Osteoblast (primary cell): ENCODE measurements around the gene NOS1. TPM values are rescaled to one million over a fixed set of nuclear protein-coding genes. Genes with fewer than 3 reads are reported as not detected.
A peak's percentile ranks its signal among the peaks of the same experiment; 100 is the strongest.

Experiments used
- DNase-seq: peaks from one replicate; pipeline ENCODE4 v3.0.0; 2011; ENCODE audit warnings: low spot score, mixed read lengths; ENCODE audit not compliant: insufficient read length; ENCODE audit errors: missing footprints
- H2AFZ ChIP-seq: 2 replicates; pipeline ENCODE4 v1.6.0; 2011; ENCODE audit warnings: mild to moderate bottlenecking, low read length
- H3K27ac ChIP-seq: 2 replicates; pipeline ENCODE4 v1.5.1; 2011; ENCODE audit warnings: mild to moderate bottlenecking, low read depth, low read length, moderate library complexity
- H3K27me3 ChIP-seq: 2 replicates; pipeline ENCODE4 v1.6.0; 2012; ENCODE audit warnings: mild to moderate bottlenecking, control low read depth, inconsistent platforms, low read length, moderate library complexity; ENCODE audit not compliant: insufficient read depth
- H3K36me3 ChIP-seq: 2 replicates; pipeline ENCODE4 v1.5.1; 2011; ENCODE audit warnings: mild to moderate bottlenecking, low read length, control low read depth, moderate library complexity; ENCODE audit not compliant: insufficient read depth
- H3K4me1 ChIP-seq: 2 replicates; pipeline ENCODE4 v1.5.1; 2011; ENCODE audit warnings: mild to moderate bottlenecking, low read length, control low read depth, moderate library complexity; ENCODE audit not compliant: insufficient read depth
- H3K4me2 ChIP-seq: 2 replicates; pipeline ENCODE4 v1.6.0; 2011; ENCODE audit warnings: mild to moderate bottlenecking, low read length; ENCODE audit not compliant: insufficient read depth
- H3K4me3 ChIP-seq: fragments of 200-600 bp; sonication (generic); 3 replicates; pipeline ENCODE4 v1.5.1; 2012; ENCODE audit warnings: mild to moderate bottlenecking, low read length, inconsistent platforms; ENCODE audit not compliant: insufficient read depth
- H3K79me2 ChIP-seq: 2 replicates; pipeline ENCODE4 v1.6.0; 2012; ENCODE audit warnings: mild to moderate bottlenecking, low read length, control low read depth, inconsistent platforms; ENCODE audit not compliant: insufficient read depth
- H3K9me3 ChIP-seq: 2 replicates; pipeline ENCODE4 v1.5.1; 2011; ENCODE audit warnings: low read depth, low read length, control low read depth
- H4K20me1 ChIP-seq: 2 replicates; pipeline ENCODE4 v1.6.0; 2012; ENCODE audit warnings: mild to moderate bottlenecking, low read length, control low read depth; ENCODE audit not compliant: insufficient read depth
- total RNA-seq: library from RNA; depleted of rRNA; stranded (reverse); fragments of >200 nt; gene quantifications from 2 replicates; pipeline ENCODE4 v1.2.3, GENCODE V29; 2012
- TF ChIP-seq, protein P1 (sequence below): IDR thresholded peaks from 2 replicates; pipeline ENCODE4 v1.5.1; 2011; ENCODE audit warnings: mild to moderate bottlenecking, low read depth, low read length, moderate library complexity; ENCODE audit errors: extremely low read depth

The NOS1 gene
- total RNA-seq, 1 donor = not detected

DNA sequence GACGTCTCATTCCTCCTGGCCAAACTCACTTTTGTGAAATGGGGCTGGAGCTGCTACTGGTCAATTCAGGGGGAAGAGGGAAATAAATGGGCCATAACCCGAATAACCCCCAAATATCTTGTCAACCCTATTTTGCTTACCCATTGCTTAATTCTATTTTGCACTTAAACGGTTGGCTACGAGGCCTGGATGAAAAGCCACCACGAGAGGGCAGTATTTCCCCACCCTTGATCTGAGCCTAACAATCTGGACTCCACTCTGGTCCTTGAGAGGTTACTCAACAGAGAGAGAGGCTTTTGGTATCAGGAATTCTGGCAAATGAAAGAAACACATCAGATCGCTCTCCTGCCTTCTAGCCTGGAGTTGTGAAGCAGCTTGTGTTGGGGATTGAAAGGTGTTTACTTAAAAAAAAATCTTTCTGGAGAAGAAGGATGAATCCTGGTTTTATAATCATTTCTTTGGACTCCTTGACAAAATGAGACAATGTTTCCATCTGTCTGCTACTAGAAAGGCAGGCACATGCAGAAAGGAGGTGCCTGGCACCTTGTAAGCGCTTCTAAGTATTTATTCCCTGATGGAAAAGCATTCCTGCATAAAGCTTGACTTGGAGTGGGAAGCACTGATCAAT is 148.7 kb downstream of the NOS1 start:
- TF ChIP-seq, protein P1, sequence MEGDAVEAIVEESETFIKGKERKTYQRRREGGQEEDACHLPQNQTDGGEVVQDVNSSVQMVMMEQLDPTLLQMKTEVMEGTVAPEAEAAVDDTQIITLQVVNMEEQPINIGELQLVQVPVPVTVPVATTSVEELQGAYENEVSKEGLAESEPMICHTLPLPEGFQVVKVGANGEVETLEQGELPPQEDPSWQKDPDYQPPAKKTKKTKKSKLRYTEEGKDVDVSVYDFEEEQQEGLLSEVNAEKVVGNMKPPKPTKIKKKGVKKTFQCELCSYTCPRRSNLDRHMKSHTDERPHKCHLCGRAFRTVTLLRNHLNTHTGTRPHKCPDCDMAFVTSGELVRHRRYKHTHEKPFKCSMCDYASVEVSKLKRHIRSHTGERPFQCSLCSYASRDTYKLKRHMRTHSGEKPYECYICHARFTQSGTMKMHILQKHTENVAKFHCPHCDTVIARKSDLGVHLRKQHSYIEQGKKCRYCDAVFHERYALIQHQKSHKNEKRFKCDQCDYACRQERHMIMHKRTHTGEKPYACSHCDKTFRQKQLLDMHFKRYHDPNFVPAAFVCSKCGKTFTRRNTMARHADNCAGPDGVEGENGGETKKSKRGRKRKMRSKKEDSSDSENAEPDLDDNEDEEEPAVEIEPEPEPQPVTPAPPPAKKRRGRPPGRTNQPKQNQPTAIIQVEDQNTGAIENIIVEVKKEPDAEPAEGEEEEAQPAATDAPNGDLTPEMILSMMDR = peak; percentile 97
- no peaks in the 10 kb centered on the region for H3K4me1 ChIP-seq
- no peak overlapping the region for H3K4me2 ChIP-seq
- no peak overlapping the region for H3K27ac ChIP-seq
- H3K36me3 ChIP-seq = no peaks in the 10 kb centered on the region
- no peak overlapping the region for H3K4me3 ChIP-seq
- H2AFZ ChIP-seq = no peak overlapping the region
- no peaks in the 10 kb centered on the region for H3K79me2 ChIP-seq
- no peaks in the 10 kb centered on the region for H3K9me3 ChIP-seq
- H4K20me1 ChIP-seq = no peaks in the 10 kb centered on the region
- no peaks in the 10 kb centered on the region for H3K27me3 ChIP-seq
- peak; percentile 97 for DNase-seq

DNA sequence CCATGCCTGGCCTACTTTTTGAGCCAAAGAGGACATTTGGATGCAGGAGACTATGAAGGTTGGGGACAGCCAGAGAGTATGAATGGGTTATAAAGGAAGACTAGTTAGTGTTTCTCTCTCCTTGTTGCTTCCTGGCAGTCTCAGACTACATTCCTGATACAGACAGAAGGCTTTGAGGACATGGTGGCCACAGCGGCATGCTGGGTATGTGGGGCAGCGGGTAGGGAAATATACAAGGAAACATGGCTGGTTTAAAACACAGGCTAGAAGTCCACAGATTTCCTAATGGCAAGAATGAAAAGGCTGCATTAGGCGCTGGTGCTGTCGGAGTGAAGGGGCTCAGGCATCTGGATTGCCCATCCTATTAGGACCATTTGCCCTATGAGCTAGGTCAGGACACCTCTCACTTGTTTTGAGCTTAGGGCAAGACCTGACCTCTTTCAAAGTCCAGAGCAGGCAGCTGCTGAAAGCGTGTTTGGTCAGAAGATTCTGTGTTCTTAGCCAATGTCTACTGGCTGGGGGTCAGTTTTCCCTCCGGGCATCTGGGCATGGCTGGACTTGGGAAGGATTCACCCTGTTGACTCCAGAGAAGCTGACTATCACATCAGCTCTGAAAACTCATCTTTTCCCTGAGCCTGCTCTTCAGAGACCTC is 151.0 kb downstream of the NOS1 start:
- H3K79me2 ChIP-seq = no peaks in the 10 kb centered on the region
- no peak overlapping the region for H3K27ac ChIP-seq
- H3K27me3 ChIP-seq = no peaks in the 10 kb centered on the region
- no peak overlapping the region for H3K4me3 ChIP-seq
- no peak overlapping the region for H2AFZ ChIP-seq
- no peak overlapping the region for H3K4me2 ChIP-seq
- TF ChIP-seq, protein P1 = no peak
- no peaks in the 10 kb centered on the region for H4K20me1 ChIP-seq
- no peak for DNase-seq
- no peaks in the 10 kb centered on the region for H3K9me3 ChIP-seq
- H3K36me3 ChIP-seq = no peaks in the 10 kb centered on the region
- H3K4me1 ChIP-seq = no peaks in the 10 kb centered on the region

DNA sequence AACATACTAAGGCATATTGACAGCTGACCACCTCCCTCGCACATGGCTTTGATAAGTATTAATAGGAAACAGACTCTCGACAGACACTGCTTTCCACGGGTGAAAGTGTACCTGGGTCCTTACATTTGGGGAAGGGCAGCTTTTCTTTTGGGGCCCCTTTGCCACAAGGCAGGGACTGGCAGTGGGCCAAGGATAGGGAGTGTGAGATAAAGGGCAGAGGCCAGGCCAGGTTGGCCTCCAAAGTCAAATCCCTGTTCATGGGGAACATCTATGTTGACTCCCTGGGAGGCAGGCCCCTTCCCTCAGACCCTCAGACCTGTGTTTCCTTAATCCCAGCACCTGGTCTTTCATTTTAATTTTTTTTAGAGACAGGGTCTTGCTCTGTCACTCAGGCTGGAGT is 151.8 kb downstream of the NOS1 start:
- no peaks in the 10 kb centered on the region for H3K36me3 ChIP-seq
- H3K4me3 ChIP-seq = no peak overlapping the region
- no peaks in the 10 kb centered on the region for H3K9me3 ChIP-seq
- H3K4me2 ChIP-seq = no peak overlapping the region
- no peak for DNase-seq
- H3K27ac ChIP-seq = no peak overlapping the region
- H3K79me2 ChIP-seq = no peaks in the 10 kb centered on the region
- TF ChIP-seq, protein P1 = no peak
- no peaks in the 10 kb centered on the region for H3K27me3 ChIP-seq
- H4K20me1 ChIP-seq = no peaks in the 10 kb centered on the region
- H2AFZ ChIP-seq = no peak overlapping the region
- no peaks in the 10 kb centered on the region for H3K4me1 ChIP-seq

DNA sequence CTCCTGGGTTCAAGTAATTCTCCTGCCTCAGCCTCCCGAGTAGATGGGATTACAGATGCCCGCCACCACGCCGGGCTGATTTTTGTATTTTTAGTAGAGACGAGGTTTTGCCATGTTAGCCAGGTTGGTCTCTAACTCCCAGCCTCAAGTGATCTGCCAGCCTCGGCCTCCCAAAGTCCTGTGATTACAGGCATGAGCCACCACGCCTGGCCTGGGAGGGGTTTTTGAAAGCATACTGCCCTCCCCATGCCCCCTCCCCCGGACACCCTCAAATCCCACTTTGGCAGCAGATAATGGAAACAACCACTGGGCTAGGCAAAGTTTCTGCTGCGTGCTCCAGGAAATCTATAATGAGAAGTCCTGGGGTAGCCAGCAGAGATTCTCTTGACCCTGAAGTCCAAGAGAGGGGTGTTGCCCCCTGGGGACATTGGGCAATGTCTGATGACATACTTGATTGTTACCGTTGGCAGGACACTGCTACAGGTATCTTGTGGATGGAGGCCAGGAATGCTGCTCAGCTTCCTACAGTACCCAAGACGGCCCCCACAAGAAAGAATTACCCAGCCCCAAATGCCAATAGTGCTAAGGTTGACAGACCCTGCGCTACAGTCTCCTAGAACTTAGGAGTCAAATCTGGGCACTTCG is 152.5 kb downstream of the NOS1 start:
- Histone ChIP-seq H4K20me1 (no peaks in the 10 kb centered on the region), H3K36me3 (no peaks in the 10 kb centered on the region), H2AFZ (no peak overlapping the region), H3K27ac (no peak overlapping the region), H3K4me1 (no peaks in the 10 kb centered on the region), H3K79me2 (no peaks in the 10 kb centered on the region), H3K9me3 (no peaks in the 10 kb centered on the region), H3K4me3 (no peak overlapping the region), H3K4me2 (no peak overlapping the region), H3K27me3 (no peaks in the 10 kb centered on the region)
- TF ChIP-seq, protein P1 = no peak
- no peak for DNase-seq
